PFSK-1 (cell line): ENCODE data around the gene STH.

ENCODE experiments used
- SIN3A ChIP-seq: IDR thresholded peaks from 2 replicates; pipeline ENCODE4 v1.6.1; 2012; ENCODE audit warnings: mild to moderate bottlenecking, low read length, moderate library complexity, borderline replicate concordance; ENCODE audit not compliant: insufficient read depth
- TAF1 ChIP-seq: IDR thresholded peaks from 2 replicates; pipeline ENCODE4 v1.6.1; 2012; ENCODE audit warnings: low read length, control low read depth, borderline replicate concordance; ENCODE audit not compliant: insufficient read depth
- TF ChIP-seq, protein P1 (sequence below), 2 experiments: IDR thresholded peaks; 2 replicates each; pipeline versions ENCODE4 v1.6.1 to v1.8.0; 2011 to 2012; ENCODE audit warnings: low read depth in 2 of 2, low read length in 2 of 2, control low read depth in 1 of 2, inconsistent platforms in 1 of 2, mild to moderate bottlenecking in 1 of 2, moderate library complexity in 1 of 2; ENCODE audit not compliant: insufficient read depth in 1 of 2

DNA sequence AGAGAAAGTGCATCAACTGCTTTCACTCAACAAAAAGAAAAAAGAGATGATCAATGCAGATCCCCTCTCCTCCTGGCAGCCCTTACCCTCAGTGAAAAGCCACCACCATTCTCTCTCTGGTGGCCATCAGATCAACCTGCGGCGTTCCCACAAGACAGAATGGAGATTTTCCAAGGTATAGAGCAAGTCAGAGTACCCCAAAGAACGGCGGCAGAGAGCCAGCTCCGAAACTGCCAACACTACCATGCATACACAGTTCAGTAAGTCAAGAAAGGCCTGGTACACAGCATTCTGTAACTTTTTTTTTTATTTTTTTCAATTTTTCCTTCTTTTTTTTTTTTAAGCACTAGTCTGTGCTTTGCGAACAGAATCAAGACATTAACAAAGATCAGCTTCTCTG is 30.6 kb downstream of the STH start:
- TF ChIP-seq SIN3A, result no peak
- TF ChIP-seq, protein P1, sequence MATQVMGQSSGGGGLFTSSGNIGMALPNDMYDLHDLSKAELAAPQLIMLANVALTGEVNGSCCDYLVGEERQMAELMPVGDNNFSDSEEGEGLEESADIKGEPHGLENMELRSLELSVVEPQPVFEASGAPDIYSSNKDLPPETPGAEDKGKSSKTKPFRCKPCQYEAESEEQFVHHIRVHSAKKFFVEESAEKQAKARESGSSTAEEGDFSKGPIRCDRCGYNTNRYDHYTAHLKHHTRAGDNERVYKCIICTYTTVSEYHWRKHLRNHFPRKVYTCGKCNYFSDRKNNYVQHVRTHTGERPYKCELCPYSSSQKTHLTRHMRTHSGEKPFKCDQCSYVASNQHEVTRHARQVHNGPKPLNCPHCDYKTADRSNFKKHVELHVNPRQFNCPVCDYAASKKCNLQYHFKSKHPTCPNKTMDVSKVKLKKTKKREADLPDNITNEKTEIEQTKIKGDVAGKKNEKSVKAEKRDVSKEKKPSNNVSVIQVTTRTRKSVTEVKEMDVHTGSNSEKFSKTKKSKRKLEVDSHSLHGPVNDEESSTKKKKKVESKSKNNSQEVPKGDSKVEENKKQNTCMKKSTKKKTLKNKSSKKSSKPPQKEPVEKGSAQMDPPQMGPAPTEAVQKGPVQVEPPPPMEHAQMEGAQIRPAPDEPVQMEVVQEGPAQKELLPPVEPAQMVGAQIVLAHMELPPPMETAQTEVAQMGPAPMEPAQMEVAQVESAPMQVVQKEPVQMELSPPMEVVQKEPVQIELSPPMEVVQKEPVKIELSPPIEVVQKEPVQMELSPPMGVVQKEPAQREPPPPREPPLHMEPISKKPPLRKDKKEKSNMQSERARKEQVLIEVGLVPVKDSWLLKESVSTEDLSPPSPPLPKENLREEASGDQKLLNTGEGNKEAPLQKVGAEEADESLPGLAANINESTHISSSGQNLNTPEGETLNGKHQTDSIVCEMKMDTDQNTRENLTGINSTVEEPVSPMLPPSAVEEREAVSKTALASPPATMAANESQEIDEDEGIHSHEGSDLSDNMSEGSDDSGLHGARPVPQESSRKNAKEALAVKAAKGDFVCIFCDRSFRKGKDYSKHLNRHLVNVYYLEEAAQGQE (IDR thresholded peaks at IDR 0.05; ENCODE audit: insufficient read depth in 1 of 2, low read depth in 2 of 2, low read length in 2 of 2), result no peak
- no peak for TF ChIP-seq TAF1
